Loucy (cell line): ENCODE data around the gene SLC26A6.

Experiments
- H2AFZ ChIP-seq: fragments of 200-600 bp; sonication (generic); 2 replicates; pipeline ENCODE4 v1.6.0; 2016; ENCODE audit warnings: antibody characterized with exemption, mild to moderate bottlenecking, low read length, moderate library complexity
- H3F3A ChIP-seq: fragments of 200-600 bp; 2 replicates; pipeline ENCODE4 v1.6.0; 2016; ENCODE audit warnings: antibody characterized with exemption, low read depth, mild to moderate bottlenecking
- H3K27me3 ChIP-seq: fragments of 200-600 bp; sonication (generic); 2 replicates; pipeline ENCODE4 v1.6.1; 2014; ENCODE audit warnings: low read length, mild to moderate bottlenecking; ENCODE audit not compliant: insufficient read depth, poor library complexity, severe bottlenecking
- H3K36me3 ChIP-seq: fragments of 200-600 bp; sonication (generic); 2 replicates; pipeline ENCODE4 v1.6.1; 2016; ENCODE audit warnings: low read length; ENCODE audit not compliant: insufficient read depth
- H3K4me1 ChIP-seq: fragments of 200-600 bp; sonication (generic); 2 replicates; pipeline ENCODE4 v1.5.1; 2014; ENCODE audit warnings: low read length, mild to moderate bottlenecking; ENCODE audit not compliant: insufficient read depth, poor library complexity, severe bottlenecking
- H3K4me2 ChIP-seq: fragments of 200-600 bp; sonication (generic); 2 replicates; pipeline ENCODE4 v1.6.0; 2014; ENCODE audit warnings: antibody characterized with exemption, low read length, low read depth, mild to moderate bottlenecking; ENCODE audit not compliant: poor library complexity, severe bottlenecking
- H3K4me3 ChIP-seq: fragments of 200-600 bp; sonication (generic); 2 replicates; pipeline ENCODE4 v1.5.1; 2014; ENCODE audit warnings: low read length, mild to moderate bottlenecking, mixed read lengths; ENCODE audit not compliant: poor library complexity, severe bottlenecking
- H3K79me2 ChIP-seq: fragments of 200-600 bp; sonication (generic); 2 replicates; pipeline ENCODE4 v1.6.1; 2014; ENCODE audit warnings: low read length; ENCODE audit not compliant: insufficient read depth
- H3K9ac ChIP-seq: fragments of 200-600 bp; sonication (generic); 2 replicates; pipeline ENCODE4 v1.6.0; 2014; ENCODE audit warnings: mild to moderate bottlenecking, low read depth, low read length, moderate library complexity; ENCODE audit not compliant: poor library complexity, severe bottlenecking
- H3K9me2 ChIP-seq: fragments of 200-600 bp; sonication (generic); replicated peaks from 2 replicates; pipeline ENCODE4 v1.6.1; 2016; ENCODE audit warnings: low read depth, low read length, mixed read lengths
- H3K9me3 ChIP-seq: fragments of 200-600 bp; sonication (generic); 2 replicates; pipeline ENCODE4 v1.6.1; 2014; ENCODE audit warnings: mild to moderate bottlenecking, antibody characterized with exemption, low read length, low read depth; ENCODE audit not compliant: insufficient read depth
- H4K20me1 ChIP-seq: fragments of 200-600 bp; sonication (generic); 2 replicates; pipeline ENCODE4 v1.6.0; 2014; ENCODE audit warnings: antibody characterized with exemption, low read length, mild to moderate bottlenecking; ENCODE audit not compliant: insufficient read depth, poor library complexity, severe bottlenecking
- EZH2phosphoT487 ChIP-seq: fragments of 200-600 bp; IDR thresholded peaks from 2 replicates; pipeline ENCODE4 v1.6.1; 2018; ENCODE audit warnings: antibody characterized with exemption, mild to moderate bottlenecking, moderate library complexity, borderline replicate concordance
- TF ChIP-seq, protein P1 (sequence below): fragments of 200-600 bp; sonication (generic); conservative IDR thresholded peaks from 2 replicates; pipeline ENCODE4 v1.5.1; 2014; ENCODE audit warnings: mild to moderate bottlenecking, antibody characterized with exemption, low read length

Gene SLC26A6

DNA sequence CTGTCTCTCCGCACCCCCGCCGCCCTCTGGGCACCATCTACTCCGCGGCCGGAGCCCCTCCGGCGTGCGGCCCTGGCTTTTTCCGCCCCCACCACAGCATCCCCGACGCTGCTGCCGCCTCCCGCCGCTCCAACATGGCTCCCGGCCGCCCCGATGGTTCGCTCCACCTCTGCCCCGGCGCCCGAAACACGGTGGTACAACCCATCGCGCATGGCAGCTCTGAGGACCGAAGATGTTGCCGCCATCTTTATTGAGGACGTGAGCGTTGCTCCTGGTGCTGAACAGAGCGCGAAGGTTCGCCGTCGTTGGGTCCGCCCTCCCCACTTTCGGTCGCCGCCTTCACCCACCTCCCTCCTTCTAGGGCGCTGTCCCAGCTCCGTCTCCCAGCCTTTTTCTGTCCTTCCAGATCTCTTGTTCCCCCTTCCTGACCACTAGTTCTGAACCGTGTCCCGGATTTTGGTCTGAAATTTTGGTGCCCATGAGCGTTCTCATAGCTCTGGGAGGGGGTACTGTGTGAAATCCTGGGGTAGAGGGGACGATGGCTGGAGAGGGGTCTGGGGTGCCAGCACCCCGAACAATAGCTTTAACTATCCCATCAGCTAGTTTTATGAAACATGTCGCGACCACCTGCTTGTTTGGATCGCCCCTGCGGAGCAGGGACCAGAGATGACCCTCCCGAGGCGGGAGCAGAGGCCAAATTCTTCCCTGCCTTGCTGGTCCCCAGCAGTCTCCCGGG lies 27.7 kb upstream of the SLC26A6 start, which contains the start of gene CELSR3:
Gene CELSR3, minus strand, starts transcription at position 134 of the 736 bp plus-strand sequence. CDS start 252 bp downstream, outside the sequence.
- Histone ChIP-seq H3K9me3 (no peaks in the 10 kb centered on the region), H3K9ac (no peak within 1 kb of the TSS), H3K4me1 (no peaks in the 10 kb centered on the region), H2AFZ (no peak within 1 kb of the TSS), H3F3A (no peaks in the 10 kb centered on the region), H3K4me2 (peak within 1 kb of the TSS; percentile 72), H3K27me3 (no peaks in the 10 kb centered on the region), H3K36me3 (no peaks in the 10 kb centered on the region), H3K9me2 (no peaks in the 10 kb centered on the region), H3K4me3 (no peak within 1 kb of the TSS), H3K79me2 (no peaks in the 10 kb centered on the region), H4K20me1 (no peaks in the 10 kb centered on the region)
- TF ChIP-seq, protein P1, sequence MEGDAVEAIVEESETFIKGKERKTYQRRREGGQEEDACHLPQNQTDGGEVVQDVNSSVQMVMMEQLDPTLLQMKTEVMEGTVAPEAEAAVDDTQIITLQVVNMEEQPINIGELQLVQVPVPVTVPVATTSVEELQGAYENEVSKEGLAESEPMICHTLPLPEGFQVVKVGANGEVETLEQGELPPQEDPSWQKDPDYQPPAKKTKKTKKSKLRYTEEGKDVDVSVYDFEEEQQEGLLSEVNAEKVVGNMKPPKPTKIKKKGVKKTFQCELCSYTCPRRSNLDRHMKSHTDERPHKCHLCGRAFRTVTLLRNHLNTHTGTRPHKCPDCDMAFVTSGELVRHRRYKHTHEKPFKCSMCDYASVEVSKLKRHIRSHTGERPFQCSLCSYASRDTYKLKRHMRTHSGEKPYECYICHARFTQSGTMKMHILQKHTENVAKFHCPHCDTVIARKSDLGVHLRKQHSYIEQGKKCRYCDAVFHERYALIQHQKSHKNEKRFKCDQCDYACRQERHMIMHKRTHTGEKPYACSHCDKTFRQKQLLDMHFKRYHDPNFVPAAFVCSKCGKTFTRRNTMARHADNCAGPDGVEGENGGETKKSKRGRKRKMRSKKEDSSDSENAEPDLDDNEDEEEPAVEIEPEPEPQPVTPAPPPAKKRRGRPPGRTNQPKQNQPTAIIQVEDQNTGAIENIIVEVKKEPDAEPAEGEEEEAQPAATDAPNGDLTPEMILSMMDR: no peak
- TF ChIP-seq EZH2phosphoT487: no peak

GRCh38 chr3:48662145-48662752 lies 27.0 kb upstream of the SLC26A6 start:
- H3K36me3 ChIP-seq: no peaks in the 10 kb centered on the region
- no peak overlapping the region for H3K9ac ChIP-seq
- H3K4me1 ChIP-seq: no peaks in the 10 kb centered on the region
- no peaks in the 10 kb centered on the region for H3K27me3 ChIP-seq
- no peaks in the 10 kb centered on the region for H3K79me2 ChIP-seq
- no peaks in the 10 kb centered on the region for H3F3A ChIP-seq
- TF ChIP-seq, protein P1: no peak
- no peak for TF ChIP-seq EZH2phosphoT487
- no peak overlapping the region for H2AFZ ChIP-seq
- H3K9me2 ChIP-seq: no peaks in the 10 kb centered on the region
- peak overlapping the region; percentile 72 for H3K4me2 ChIP-seq
- no peaks in the 10 kb centered on the region for H4K20me1 ChIP-seq
- no peak overlapping the region for H3K4me3 ChIP-seq
- no peaks in the 10 kb centered on the region for H3K9me3 ChIP-seq

GRCh38 chr3:48661501-48662144 lies 26.4 kb upstream of the SLC26A6 start:
- H2AFZ ChIP-seq: no peak overlapping the region; the same call in 1 of the 2 replicates
- TF ChIP-seq, protein P1: no peak
- no peak for TF ChIP-seq EZH2phosphoT487
- no peaks in the 10 kb centered on the region for H3K9me2 ChIP-seq
- no peaks in the 10 kb centered on the region for H3K36me3 ChIP-seq
- H3K79me2 ChIP-seq: no peaks in the 10 kb centered on the region
- no peaks in the 10 kb centered on the region for H3K27me3 ChIP-seq
- peak overlapping the region; percentile 63 for H3K4me3 ChIP-seq
- H4K20me1 ChIP-seq: no peaks in the 10 kb centered on the region
- H3K9ac ChIP-seq: no peak overlapping the region
- peak overlapping the region; percentile 72 for H3K4me2 ChIP-seq
- no peaks in the 10 kb centered on the region for H3F3A ChIP-seq
- H3K9me3 ChIP-seq: no peaks in the 10 kb centered on the region
- H3K4me1 ChIP-seq: no peaks in the 10 kb centered on the region
